Suprapubic skin (tissue), 4 donors: ENCODE results near the gene EPHA1.

Experiments
- CTCF ChIP-seq, 2 donors: fragments of 200-600 bp in 1 of 2; fragments of 450-650 bp in 1 of 2; sonication (generic) in 1 of 2; IDR thresholded peaks; one replicate each; pipeline ENCODE4 v1.5.1; 2016 to 2019; ENCODE audit warnings: antibody characterized with exemption in 2 of 2, mild to moderate bottlenecking in 1 of 2, moderate library complexity in 1 of 2
- EP300 ChIP-seq: sonication (generic); formaldehyde crosslinking; IDR thresholded peaks from one replicate; pipeline ENCODE4 v1.6.1; 2017; ENCODE audit warnings: antibody characterized with exemption
- POLR2AphosphoS5 ChIP-seq, 3 donors: sonication (generic); formaldehyde crosslinking; IDR thresholded peaks; one replicate each; pipeline ENCODE4 v1.6.1; 2017; ENCODE audit warnings: antibody characterized with exemption in 3 of 3

- TF ChIP-seq POLR2AphosphoS5 (IDR thresholded peaks at IDR 0.05) (no peak), CTCF (IDR thresholded peaks at IDR 0.05) (no peak), EP300 (no peak)
Observed at GRCh38 chr7:143347950-143348349, 60.7 kb downstream of the EPHA1 start.
